ENCODE measurements around the gene COL6A3.

DNA sequence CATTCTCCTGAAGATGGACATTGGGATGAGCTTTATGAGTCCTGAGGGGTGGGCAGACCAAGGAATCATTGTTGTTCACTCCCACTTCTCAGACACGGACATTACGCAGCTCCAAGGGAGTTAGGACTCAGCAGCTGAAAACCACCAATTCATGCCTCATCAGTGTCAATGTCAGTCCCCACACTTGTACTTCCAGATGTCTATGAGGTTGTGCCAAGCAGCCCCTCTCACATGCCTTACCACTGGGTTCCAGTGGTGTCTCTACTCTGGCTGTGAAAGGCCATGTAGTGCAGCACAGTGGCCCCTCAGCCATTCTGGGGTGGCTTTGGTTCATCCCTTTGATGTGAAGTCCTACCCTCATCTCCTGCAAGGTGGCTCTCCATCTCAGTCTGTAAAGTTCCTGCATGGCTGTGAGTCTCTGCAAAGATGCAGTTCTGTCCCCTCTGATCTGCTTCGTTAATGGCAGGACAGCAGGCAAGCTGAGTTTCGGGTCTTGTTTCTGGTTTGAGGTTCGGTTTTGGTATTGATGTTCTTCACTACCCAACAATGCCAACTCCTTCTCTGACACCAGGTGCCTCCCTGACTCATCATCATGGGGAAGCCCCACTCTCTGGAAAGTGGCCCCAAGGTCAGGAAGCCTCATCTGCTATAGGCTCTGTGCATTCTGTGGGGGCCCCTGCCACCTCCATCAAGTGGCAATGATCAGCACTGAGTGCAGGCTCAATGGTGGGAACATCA lies 14.0 kb upstream of the COL6A3 start:
- no peak for TF ChIP-seq EP300 (IDR thresholded peaks at IDR 0.05; ENCODE audit: borderline replicate concordance)
- TF ChIP-seq, protein P1, sequence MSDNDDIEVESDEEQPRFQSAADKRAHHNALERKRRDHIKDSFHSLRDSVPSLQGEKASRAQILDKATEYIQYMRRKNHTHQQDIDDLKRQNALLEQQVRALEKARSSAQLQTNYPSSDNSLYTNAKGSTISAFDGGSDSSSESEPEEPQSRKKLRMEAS (IDR thresholded peaks at IDR 0.05) = no peak
- no peak for TF ChIP-seq NFIC (IDR thresholded peaks at IDR 0.05)
- no peak for TF ChIP-seq YY1 (IDR thresholded peaks at IDR 0.05; ENCODE audit: low read depth)
- no peak for TF ChIP-seq FOXM1 (IDR thresholded peaks at IDR 0.05; ENCODE audit: borderline replicate concordance, low read depth)
- no peak for TF ChIP-seq EGR1 (IDR thresholded peaks at IDR 0.05)
- TF ChIP-seq, protein P2, sequence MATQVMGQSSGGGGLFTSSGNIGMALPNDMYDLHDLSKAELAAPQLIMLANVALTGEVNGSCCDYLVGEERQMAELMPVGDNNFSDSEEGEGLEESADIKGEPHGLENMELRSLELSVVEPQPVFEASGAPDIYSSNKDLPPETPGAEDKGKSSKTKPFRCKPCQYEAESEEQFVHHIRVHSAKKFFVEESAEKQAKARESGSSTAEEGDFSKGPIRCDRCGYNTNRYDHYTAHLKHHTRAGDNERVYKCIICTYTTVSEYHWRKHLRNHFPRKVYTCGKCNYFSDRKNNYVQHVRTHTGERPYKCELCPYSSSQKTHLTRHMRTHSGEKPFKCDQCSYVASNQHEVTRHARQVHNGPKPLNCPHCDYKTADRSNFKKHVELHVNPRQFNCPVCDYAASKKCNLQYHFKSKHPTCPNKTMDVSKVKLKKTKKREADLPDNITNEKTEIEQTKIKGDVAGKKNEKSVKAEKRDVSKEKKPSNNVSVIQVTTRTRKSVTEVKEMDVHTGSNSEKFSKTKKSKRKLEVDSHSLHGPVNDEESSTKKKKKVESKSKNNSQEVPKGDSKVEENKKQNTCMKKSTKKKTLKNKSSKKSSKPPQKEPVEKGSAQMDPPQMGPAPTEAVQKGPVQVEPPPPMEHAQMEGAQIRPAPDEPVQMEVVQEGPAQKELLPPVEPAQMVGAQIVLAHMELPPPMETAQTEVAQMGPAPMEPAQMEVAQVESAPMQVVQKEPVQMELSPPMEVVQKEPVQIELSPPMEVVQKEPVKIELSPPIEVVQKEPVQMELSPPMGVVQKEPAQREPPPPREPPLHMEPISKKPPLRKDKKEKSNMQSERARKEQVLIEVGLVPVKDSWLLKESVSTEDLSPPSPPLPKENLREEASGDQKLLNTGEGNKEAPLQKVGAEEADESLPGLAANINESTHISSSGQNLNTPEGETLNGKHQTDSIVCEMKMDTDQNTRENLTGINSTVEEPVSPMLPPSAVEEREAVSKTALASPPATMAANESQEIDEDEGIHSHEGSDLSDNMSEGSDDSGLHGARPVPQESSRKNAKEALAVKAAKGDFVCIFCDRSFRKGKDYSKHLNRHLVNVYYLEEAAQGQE (IDR thresholded peaks at IDR 0.05; ENCODE audit: low read depth) = no peak
- no peak for TF ChIP-seq CEBPB (IDR thresholded peaks at IDR 0.05)
- no peak for TF ChIP-seq TAF1 (IDR thresholded peaks at IDR 0.05; ENCODE audit: low read depth)
- no peak for TF ChIP-seq TEAD4 (IDR thresholded peaks at IDR 0.05)
- no peak for TF ChIP-seq CREB1 (IDR thresholded peaks at IDR 0.05; ENCODE audit: low read depth)
- no peak for TF ChIP-seq RAD21 (IDR thresholded peaks at IDR 0.05; ENCODE audit: low read depth)

All from Ishikawa (cell line).